Common myeloid progenitor, CD34-positive (primary cell): ENCODE data around the gene SELENOV.

Experiments used
- CTCF ChIA-PET: fragments of 350-600 bp; sonication (Branson Sonifier 250); formaldehyde crosslinking; loops from one replicate; lab custom pipeline; 2021; ENCODE audit warnings: antibody characterized with exemption; lab: Charles Lee
- POLR2A ChIA-PET: fragments of 350-600 bp; sonication (Branson Sonifier 250); formaldehyde crosslinking; loops from one replicate; lab custom pipeline; 2021; ENCODE audit warnings: antibody characterized with exemption; lab: Charles Lee
- DNase-seq, 3 donors: peaks; one replicate each; pipeline versions ENCODE4 v3.0.0 to v3.0.0-alpha.2; 2013
- H3K27ac ChIP-seq, 2 experiments: 1 replicate in 1 of 2; 2 replicates in 1 of 2; pipeline ENCODE4 v1.7.0; 2013; ENCODE audit warnings: inconsistent platforms in 2 of 2, low read length in 2 of 2, mild to moderate bottlenecking in 2 of 2, low read depth in 1 of 2, moderate library complexity in 1 of 2; ENCODE audit not compliant: severe bottlenecking in 2 of 2, insufficient read depth in 1 of 2, poor library complexity in 1 of 2
- H3K27me3 ChIP-seq, 5 experiments: replicated peaks in 2 of 5; 1 replicate in 3 of 5; 2 replicates in 2 of 5; pipeline versions ENCODE4 v1.6.1 to v1.7.0; 2013; ENCODE audit warnings: low read length in 4 of 5, mild to moderate bottlenecking in 2 of 5, moderate library complexity in 2 of 5, inconsistent platforms in 1 of 5; ENCODE audit not compliant: insufficient read depth in 5 of 5, control insufficient read depth in 4 of 5
- H3K36me3 ChIP-seq, 4 experiments: 1 replicate in 2 of 4; 2 replicates in 2 of 4; pipeline versions ENCODE4 v1.6.1 to v1.7.0; 2013; ENCODE audit warnings: low read length in 3 of 4, control low read depth in 1 of 4, mild to moderate bottlenecking in 1 of 4; ENCODE audit not compliant: control insufficient read depth in 4 of 4, insufficient read depth in 4 of 4
- H3K4me1 ChIP-seq, 4 experiments: 1 replicate in 3 of 4; 2 replicates in 1 of 4; pipeline versions ENCODE4 v1.6.1 to v1.7.1; 2013; ENCODE audit warnings: low read length in 3 of 4, mild to moderate bottlenecking in 3 of 4, control low read depth in 1 of 4, inconsistent platforms in 1 of 4, moderate library complexity in 1 of 4; ENCODE audit not compliant: control insufficient read depth in 4 of 4, insufficient read depth in 4 of 4; ENCODE audit errors: control extremely low read depth in 1 of 4
- H3K4me3 ChIP-seq, 7 experiments: 1 replicate in 4 of 7; 2 replicates in 3 of 7; pipeline versions ENCODE4 v1.5.1 to v1.7.0; 2013; ENCODE audit warnings: mild to moderate bottlenecking in 7 of 7, low read length in 6 of 7, moderate library complexity in 6 of 7, inconsistent platforms in 2 of 7, low read depth in 2 of 7, control low read depth in 1 of 7; ENCODE audit not compliant: insufficient read depth in 4 of 7, control insufficient read depth in 1 of 7; ENCODE audit errors: extremely low read depth in 1 of 7
- H3K9me3 ChIP-seq, 5 experiments: 1 replicate in 4 of 5; 2 replicates in 1 of 5; pipeline versions ENCODE4 v1.6.1 to v1.7.1; 2013; ENCODE audit warnings: low read length in 4 of 5, mild to moderate bottlenecking in 2 of 5, inconsistent platforms in 1 of 5, low read depth in 1 of 5, moderate library complexity in 1 of 5; ENCODE audit not compliant: control insufficient read depth in 4 of 5, insufficient read depth in 2 of 5; ENCODE audit errors: control extremely low read depth in 1 of 5
- WGBS: methylation state at CpG from one replicate; pipeline ENCODE4 v1.1.5; 2013; ENCODE audit not compliant: insufficient coverage; 5-methylcytosine and 5-hydroxymethylcytosine counted together

Gene SELENOV

DNA sequence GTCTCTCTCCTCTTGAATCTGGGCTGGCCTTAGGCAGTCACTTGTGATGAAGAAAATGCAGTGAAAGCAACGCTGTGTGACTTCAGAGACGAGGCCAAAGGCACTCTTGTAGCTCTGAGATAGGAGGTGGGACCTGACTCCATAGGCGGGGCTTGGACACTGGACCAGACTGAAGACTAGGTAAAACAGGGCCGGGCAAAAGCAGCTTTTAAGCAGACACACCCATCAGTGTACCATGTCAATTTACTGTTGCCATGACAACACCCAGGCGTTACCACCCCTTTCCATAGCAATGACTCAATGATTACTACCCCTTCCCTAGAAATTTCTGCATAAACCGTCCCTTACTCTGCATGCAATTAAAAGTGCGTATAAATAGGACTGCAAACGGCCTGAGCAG is 31.7 kb downstream of the SELENOV start:
- 93% methylated on average over 6 of the region's 8 CpGs for WGBS
- H3K4me3 ChIP-seq: no peak overlapping the region
- H3K36me3 ChIP-seq: no peaks in the 10 kb centered on the region
- POLR2A ChIA-PET: no interaction called here
- H3K27me3 ChIP-seq: no peaks in the 10 kb centered on the region
- no peak overlapping the region for H3K27ac ChIP-seq
- DNase-seq: no peak
- no peaks in the 10 kb centered on the region for H3K9me3 ChIP-seq
- peaks cover 0 to 13% (median 6%) of the 10 kb centered on the region in 4 experiments for H3K4me1 ChIP-seq
- CTCF ChIA-PET: interaction anchor here (0.7 to 1.4 kb wide), 3 partner anchors 14 to 245 kb away, joined by 3 to 4 read pairs (median 4); partner anchors contain the start of gene EID2B

DNA sequence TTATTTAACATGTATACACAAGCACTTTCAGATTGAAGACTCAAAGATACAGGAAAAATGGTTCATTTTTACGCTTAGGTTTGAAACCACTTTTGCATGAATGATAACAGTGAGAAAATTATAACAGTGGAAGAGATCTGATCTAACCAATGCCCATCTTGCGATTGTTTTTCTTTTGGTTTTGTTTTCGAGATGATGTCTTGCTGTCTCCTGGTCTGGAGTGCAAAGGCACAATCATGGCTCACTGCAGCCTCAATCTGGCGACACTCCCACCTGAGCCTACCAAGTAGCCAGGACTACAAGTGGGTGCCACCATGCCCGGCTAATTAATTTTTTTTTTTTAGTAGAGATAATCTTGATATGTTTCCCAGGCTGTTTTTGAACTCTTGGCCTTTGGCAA is 35.3 kb downstream of the SELENOV start:
- Histone ChIP-seq H3K36me3 (no peaks in the 10 kb centered on the region), H3K4me1 (peaks cover 0 to 18% (median 15%) of the 10 kb centered on the region in 4 experiments), H3K9me3 (no peaks in the 10 kb centered on the region), H3K27me3 (peaks cover 0 to 3% (median 0%) of the 10 kb centered on the region in 5 experiments), H3K27ac (no peak overlapping the region), H3K4me3 (no peak overlapping the region)
- no peak for DNase-seq
- ChIA-PET CTCF (interaction anchor here (1.7 to 2.5 kb wide), 2 partner anchors 122 to 124 kb away, joined by 7 to 16 read pairs; no protein-coding TSS in a partner anchor), POLR2A (no interaction called here)
- 100% methylated on average over 2 of the region's 5 CpGs for WGBS

GRCh38 chr19:39553082-39553652 is 38.2 kb downstream of the SELENOV start:
- H3K4me1 ChIP-seq: peaks cover 0 to 18% (median 15%) of the 10 kb centered on the region in 4 experiments
- H3K27me3 ChIP-seq: peaks cover 0 to 3% (median 0%) of the 10 kb centered on the region in 5 experiments
- H3K27ac ChIP-seq: no peak overlapping the region
- CTCF ChIA-PET: interaction anchor here (1.3 kb wide), 1 partner anchor 291 kb away, joined by 3 read pairs; no protein-coding TSS in a partner anchor
- no peaks in the 10 kb centered on the region for H3K9me3 ChIP-seq
- DNase-seq: no peak
- H3K4me3 ChIP-seq: no peak overlapping the region
- WGBS: 81% methylated on average over 7 of the region's 7 CpGs
- no peaks in the 10 kb centered on the region for H3K36me3 ChIP-seq
- POLR2A ChIA-PET: no interaction called here

GRCh38 chr19:39554701-39555311 is 39.9 kb downstream of the SELENOV start:
- H3K4me1 ChIP-seq: peaks cover 0 to 18% (median 15%) of the 10 kb centered on the region in 4 experiments

GRCh38 chr19:39555883-39556282 is 40.9 kb downstream of the SELENOV start:
- H3K4me3 ChIP-seq: no peak overlapping the region
- H3K36me3 ChIP-seq: no peaks in the 10 kb centered on the region
- ChIA-PET CTCF (no interaction called here), POLR2A (no interaction called here)
- H3K27me3 ChIP-seq: peaks cover 0 to 5% (median 0%) of the 10 kb centered on the region in 5 experiments
- H3K4me1 ChIP-seq: peaks cover 0 to 18% (median 15%) of the 10 kb centered on the region in 4 experiments
- H3K27ac ChIP-seq: no peak overlapping the region
- 83% methylated on average over 1 of the region's 1 CpG for WGBS
- no peaks in the 10 kb centered on the region for H3K9me3 ChIP-seq
- DNase-seq: no peak

More at GRCh38 chr19:39554701-39555311, 39.9 kb downstream of the SELENOV start:
- Histone ChIP-seq H3K4me3 (no peak overlapping the region), H3K9me3 (no peaks in the 10 kb centered on the region), H3K36me3 (no peaks in the 10 kb centered on the region), H3K27ac (no peak overlapping the region), H3K27me3 (peaks cover 0 to 5% (median 0%) of the 10 kb centered on the region in 5 experiments)
- CTCF ChIA-PET: no interaction called here
- POLR2A ChIA-PET: no interaction called here
- 90% methylated on average over 4 of the region's 4 CpGs for WGBS
- DNase-seq: no peak

DNA sequence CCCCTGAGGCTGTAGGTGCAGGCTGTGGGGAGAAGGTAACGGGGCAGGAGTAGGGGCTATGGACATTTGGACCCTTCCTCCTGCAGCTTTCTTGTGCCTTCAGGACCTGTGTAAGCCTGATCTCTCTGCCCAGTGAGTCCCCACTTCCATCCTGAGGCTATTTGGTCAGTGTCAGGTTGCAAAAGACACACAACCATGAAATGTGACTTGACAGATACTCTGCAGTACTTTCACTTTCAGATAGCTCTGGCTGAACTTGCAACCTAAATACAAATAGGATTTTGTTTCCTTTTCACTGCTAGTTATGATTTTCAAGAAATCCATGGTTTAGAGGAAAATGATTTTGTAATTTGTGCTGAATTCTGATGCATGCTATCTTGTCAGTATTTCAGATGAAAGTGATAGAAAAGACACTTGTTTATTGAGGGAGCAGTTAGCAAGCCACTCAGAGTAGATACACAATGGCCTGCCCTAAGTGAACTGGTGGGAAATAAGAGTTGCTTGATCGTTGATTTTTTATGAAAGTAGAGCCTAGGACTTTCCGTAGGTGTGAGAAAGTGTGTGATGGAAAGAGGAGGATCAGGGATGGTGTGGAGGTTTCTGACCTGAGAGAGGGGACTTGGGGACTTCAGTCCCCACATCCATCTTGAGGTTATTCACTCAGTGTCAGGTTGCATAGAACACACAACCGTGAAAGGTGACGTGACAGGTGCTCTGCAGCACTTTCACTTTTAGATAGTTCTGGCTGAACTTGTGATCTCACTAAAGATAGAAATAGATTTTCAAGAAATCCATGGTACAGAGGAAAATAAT is 43.1 kb downstream of the SELENOV start:
- ChIA-PET CTCF (no interaction called here), POLR2A (no interaction called here)
- Histone ChIP-seq H3K36me3 (no peaks in the 10 kb centered on the region), H3K4me3 (no peak overlapping the region), H3K4me1 (peaks cover 0 to 2% (median under 1%) of the 10 kb centered on the region in 4 experiments), H3K9me3 (no peaks in the 10 kb centered on the region), H3K27ac (no peak overlapping the region), H3K27me3 (peaks cover 0 to 5% (median 0%) of the 10 kb centered on the region in 5 experiments)
- WGBS: 95% methylated on average over 4 of the region's 5 CpGs
- DNase-seq: peak in 2 of 3 donors; percentile 19 to 23
